Testis (tissue), 3 donors: Measurements from ENCODE around the gene LRMDA. TPM values are rescaled to one million over a fixed set of nuclear protein-coding genes. Genes with fewer than 3 reads are reported as not detected.

Experiments
- DNase-seq: peaks from one replicate; pipeline ENCODE4 v3.0.0-alpha.2; 2019
- H3K27ac ChIP-seq, 2 donors: fragments of 200-600 bp; sonication (generic); one replicate each; pipeline ENCODE4 v1.5.1; 2019
- H3K27me3 ChIP-seq: fragments of 200-600 bp; sonication (generic); one replicate; pipeline ENCODE4 v1.5.1; 2019
- H3K36me3 ChIP-seq: fragments of 200-600 bp; sonication (generic); one replicate; pipeline ENCODE4 v1.5.1; 2017; ENCODE audit warnings: low read depth; ENCODE audit errors: missing control alignments
- H3K4me1 ChIP-seq: fragments of 200-600 bp; sonication (generic); one replicate; pipeline ENCODE4 v1.5.1; 2019
- H3K4me3 ChIP-seq, 2 donors: fragments of 200-600 bp; sonication (generic); one replicate each; pipeline ENCODE4 v1.5.1; 2017 to 2019
- H3K9me3 ChIP-seq: fragments of 200-600 bp; sonication (generic); one replicate; pipeline ENCODE4 v1.5.1; 2017
- CTCF ChIP-seq, 3 experiments: fragments of 450-650 bp in 2 of 3; fragments of 200-600 bp in 1 of 3; sonication (generic) in 1 of 3; IDR thresholded peaks; one replicate each; pipeline ENCODE4 v1.5.1; 2016 to 2019; ENCODE audit warnings: antibody characterized with exemption in 3 of 3, mild to moderate bottlenecking in 2 of 3, moderate library complexity in 1 of 3
- POLR2A ChIP-seq: fragments of 450-650 bp; IDR thresholded peaks from one replicate; pipeline ENCODE4 v1.6.1; 2017; ENCODE audit warnings: antibody characterized with exemption, mild to moderate bottlenecking, moderate library complexity
- WGBS, 2 donors: methylation state at CpG; one replicate each; pipeline ENCODE4 v1.1.5; 2018; 5-methylcytosine and 5-hydroxymethylcytosine counted together
- intact Hi-C: fragments of 100-400 bp; cut with DNase I; formaldehyde crosslinking; loops from one replicate; pipeline ENCODE4 v1.15.1; 2023; ENCODE audit warnings: low total_unique reads
- polyA plus RNA-seq: library from polyadenylated mRNA; stranded (reverse); fragments of 350-450 nt; fragmentation: Illumina TruSeq; extraction: RNeasy Lipid Tissue Mini Kit (QIAGEN cat#74804); gene quantifications from one replicate; pipeline ENCODE4 v1.2.3, GENCODE V29; 2014; ENCODE audit warnings: low read depth, low replicate concordance; ENCODE audit not compliant: insufficient read depth
- total RNA-seq, 2 donors: library from RNA; depleted of rRNA; stranded (reverse); fragments of >200 nt; gene quantifications; one replicate each; pipeline ENCODE4 v1.2.3, GENCODE V29; 2016

Gene LRMDA
- total and polyA plus RNA-seq, 3 donors from 2014 or later: 7.6 to 13.8 (median 10.6) TPM

GRCh38 chr10:76192151-76192550, 760.7 kb downstream of the LRMDA start:
- no peaks in the 10 kb centered on the region for H3K9me3 ChIP-seq
- no peak overlapping the region for H3K27ac ChIP-seq
- no peak for DNase-seq
- TF ChIP-seq POLR2A (no peak), CTCF (IDR thresholded peaks at IDR 0.05) (no peak)
- H3K4me3 ChIP-seq: no peak overlapping the region
- intact Hi-C loops: no loop called here
- H3K36me3 ChIP-seq: no peaks in the 10 kb centered on the region
- no peaks in the 10 kb centered on the region for H3K27me3 ChIP-seq
- 92 to 94% methylated on average over 2 of the region's 2 CpGs for WGBS, 2 donors
- H3K4me1 ChIP-seq: no peaks in the 10 kb centered on the region

- 81 to 87% methylated on average over 7 of the region's 7 CpGs for WGBS, 2 donors
- TF ChIP-seq POLR2A (no peak), CTCF (IDR thresholded peaks at IDR 0.05) (no peak)
- DNase-seq: no peak
- Histone ChIP-seq H3K9me3 (no peaks in the 10 kb centered on the region), H3K4me3 (no peak overlapping the region), H3K36me3 (no peaks in the 10 kb centered on the region), H3K4me1 (no peaks in the 10 kb centered on the region), H3K27ac (no peak overlapping the region), H3K27me3 (no peaks in the 10 kb centered on the region)
- intact Hi-C loops: no loop called here
These were observed 761.4 kb downstream of the LRMDA start for GRCh38 chr10:76192694-76193320.

- 60 to 69% methylated on average over 3 of the region's 3 CpGs for WGBS, 2 donors
- Histone ChIP-seq H3K27ac (no peak overlapping the region), H3K4me3 (no peak overlapping the region), H3K36me3 (no peaks in the 10 kb centered on the region), H3K27me3 (no peaks in the 10 kb centered on the region), H3K9me3 (no peaks in the 10 kb centered on the region), H3K4me1 (no peaks in the 10 kb centered on the region)
- DNase-seq: no peak
- intact Hi-C loops: no loop called here
- TF ChIP-seq POLR2A (no peak), CTCF (IDR thresholded peaks at IDR 0.05) (no peak)
These were observed 764.4 kb downstream of the LRMDA start for GRCh38 chr10:76195654-76196390.

GRCh38 chr10:76197293-76197692, 765.9 kb downstream of the LRMDA start:
- TF ChIP-seq POLR2A (no peak), CTCF (IDR thresholded peaks at IDR 0.05) (no peak)
- Histone ChIP-seq H3K27me3 (no peaks in the 10 kb centered on the region), H3K36me3 (no peaks in the 10 kb centered on the region), H3K4me3 (no peak overlapping the region), H3K9me3 (no peaks in the 10 kb centered on the region), H3K27ac (no peak overlapping the region), H3K4me1 (no peaks in the 10 kb centered on the region)
- 91 to 95% methylated on average over 4 of the region's 4 CpGs for WGBS, 2 donors
- DNase-seq: no peak
- intact Hi-C loops: no loop called here
